ENCODE measurements around the gene CLEC11A.
A peak's percentile ranks its signal among the peaks of the same experiment; 100 is the strongest.
"Not testable (repeated sequence)": the region's sequence is repeated elsewhere in the genome, so short reads cannot be mapped to it uniquely, and the experiment has no call there.

Gene CLEC11A

DNA sequence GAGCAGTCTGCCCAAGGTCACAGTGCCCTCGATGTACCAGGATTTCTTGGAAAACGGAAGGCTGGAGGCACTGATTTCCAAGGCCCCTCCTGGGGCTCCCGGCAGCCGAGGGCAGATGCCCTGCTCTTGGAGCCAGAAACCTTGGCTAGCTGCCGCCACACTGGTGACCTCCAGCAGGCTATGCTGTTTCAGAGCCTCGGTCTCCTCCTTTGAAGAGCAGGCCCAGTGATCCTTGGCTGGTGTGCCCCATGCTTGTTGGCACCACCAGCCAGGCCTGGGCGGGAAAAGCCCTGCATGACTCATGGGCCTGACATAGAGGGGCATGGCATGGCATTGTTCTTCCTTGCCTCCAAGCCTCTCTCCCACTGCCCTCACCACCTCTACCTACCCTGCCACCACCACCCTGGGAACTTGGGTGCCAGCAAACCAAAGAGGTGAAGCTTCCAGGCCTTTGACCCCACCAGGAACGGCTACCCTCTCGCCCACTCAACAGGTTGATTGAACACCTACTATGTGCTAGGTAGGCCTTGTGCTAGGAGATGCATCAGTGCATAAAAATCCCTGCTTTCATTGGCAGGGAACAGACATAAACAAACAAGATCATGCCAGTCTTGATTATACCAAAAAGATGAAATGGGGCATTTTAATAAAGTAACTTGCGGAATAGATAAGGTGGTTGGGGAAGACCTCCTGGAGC, 1.6 kb upstream of the CLEC11A start:
- DNase-seq (ENCODE audit: low spot score): no peak

DNA sequence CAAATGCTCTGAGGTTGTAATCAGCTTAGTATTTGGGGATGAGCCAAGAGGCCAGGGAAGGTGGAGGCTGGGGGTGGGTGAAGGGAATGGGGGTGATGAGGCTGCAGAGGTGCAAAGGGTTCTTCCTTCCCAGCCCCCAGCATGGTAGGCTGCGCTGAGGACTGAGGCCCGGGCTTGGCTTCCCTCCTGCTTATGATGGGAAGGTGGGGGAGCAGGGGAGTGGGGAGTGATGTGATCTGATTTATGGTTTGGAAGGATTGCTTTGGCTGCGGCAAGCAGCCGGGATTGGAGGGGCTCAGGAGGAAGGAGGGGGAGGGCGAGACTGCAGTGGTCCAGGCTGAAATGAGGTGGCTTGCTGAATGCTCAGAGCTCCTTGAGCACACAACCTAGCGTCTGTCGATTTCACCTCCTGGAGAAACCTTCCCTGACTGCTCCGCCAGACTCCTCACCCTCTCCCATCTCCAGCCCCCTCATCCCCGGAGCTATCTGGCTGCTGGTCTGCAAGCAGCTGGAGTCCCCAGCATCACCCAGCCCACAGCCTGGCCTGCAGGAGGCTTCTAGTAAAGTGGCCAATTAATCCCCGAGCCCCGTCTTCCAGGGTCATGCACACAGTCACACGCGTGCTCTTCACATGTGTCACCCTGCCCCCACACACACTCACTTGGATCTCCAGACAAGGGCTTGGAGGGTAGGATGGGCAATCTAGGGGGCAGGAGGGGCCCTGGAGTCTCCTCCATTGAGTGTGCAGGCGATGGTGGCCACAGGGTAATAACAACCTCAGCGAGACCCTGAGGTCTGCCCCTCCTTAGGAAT, 757 bp upstream of the CLEC11A start:
- no peak for DNase-seq (ENCODE audit: low spot score)

DNA sequence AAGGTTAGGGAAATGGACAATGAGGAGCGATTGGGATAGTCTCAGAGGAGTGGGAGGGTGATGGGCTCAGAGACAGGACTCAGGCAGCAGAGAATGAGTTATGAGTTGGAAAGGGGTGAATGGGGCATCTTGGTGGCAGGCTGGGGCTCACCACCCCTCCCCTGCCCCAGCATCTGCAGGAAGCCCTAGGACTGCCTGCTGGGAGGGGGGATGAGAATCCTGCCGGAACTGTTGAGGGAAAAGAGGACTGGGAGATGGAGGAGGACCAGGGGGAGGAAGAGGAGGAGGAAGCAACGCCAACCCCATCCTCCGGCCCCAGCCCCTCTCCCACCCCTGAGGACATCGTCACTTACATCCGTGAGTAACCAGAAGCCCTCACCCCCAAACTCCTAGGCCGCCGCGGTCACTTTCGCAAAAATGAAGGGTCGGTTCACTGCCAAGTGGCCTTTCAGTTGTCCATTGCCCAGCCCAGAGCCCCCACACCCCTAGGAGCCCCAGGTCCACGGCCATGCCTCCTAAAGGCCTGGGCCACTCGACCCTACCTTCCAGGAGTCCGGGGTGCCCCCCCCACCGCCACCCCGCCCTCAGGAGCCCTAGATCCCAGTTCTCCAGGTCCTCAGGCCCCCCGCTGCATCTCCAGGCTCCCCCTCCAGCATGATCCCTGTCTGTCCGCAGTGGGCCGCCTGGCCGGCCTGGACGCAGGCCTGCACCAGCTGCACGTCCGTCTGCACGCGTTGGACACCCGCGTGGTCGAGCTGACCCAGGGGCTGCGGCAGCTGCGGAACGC, 764 bp downstream of the CLEC11A start:
- DNase-seq (ENCODE audit: low spot score): no peak

DNA sequence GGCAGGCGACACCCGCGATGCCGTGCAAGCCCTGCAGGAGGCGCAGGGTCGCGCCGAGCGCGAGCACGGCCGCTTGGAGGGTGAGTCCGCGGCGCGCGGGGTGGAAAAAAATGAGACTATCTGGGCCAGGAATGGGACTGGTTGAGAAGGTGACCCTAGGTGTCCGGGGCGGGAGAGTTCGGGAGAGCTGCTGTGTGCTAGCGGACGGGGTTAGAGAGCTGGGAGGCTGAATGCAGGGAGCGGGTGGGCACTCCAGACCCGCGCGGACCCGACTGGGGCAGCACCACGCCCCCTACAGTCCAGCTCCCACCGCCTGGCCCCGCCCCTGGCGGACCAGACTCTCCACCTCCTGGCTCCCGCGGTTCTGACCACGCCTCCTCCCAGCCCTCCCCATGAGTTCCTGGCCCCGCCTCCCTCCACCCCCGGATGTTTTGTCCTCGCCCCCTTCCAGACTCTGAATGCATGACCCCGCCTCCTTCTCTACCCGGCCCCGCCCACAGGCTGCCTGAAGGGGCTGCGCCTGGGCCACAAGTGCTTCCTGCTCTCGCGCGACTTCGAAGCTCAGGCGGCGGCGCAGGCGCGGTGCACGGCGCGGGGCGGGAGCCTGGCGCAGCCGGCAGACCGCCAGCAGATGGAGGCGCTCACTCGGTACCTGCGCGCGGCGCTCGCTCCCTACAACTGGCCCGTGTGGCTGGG, 1.5 kb downstream of the CLEC11A start:
- DNase-seq (ENCODE audit: low spot score): peak; percentile 99

DNA sequence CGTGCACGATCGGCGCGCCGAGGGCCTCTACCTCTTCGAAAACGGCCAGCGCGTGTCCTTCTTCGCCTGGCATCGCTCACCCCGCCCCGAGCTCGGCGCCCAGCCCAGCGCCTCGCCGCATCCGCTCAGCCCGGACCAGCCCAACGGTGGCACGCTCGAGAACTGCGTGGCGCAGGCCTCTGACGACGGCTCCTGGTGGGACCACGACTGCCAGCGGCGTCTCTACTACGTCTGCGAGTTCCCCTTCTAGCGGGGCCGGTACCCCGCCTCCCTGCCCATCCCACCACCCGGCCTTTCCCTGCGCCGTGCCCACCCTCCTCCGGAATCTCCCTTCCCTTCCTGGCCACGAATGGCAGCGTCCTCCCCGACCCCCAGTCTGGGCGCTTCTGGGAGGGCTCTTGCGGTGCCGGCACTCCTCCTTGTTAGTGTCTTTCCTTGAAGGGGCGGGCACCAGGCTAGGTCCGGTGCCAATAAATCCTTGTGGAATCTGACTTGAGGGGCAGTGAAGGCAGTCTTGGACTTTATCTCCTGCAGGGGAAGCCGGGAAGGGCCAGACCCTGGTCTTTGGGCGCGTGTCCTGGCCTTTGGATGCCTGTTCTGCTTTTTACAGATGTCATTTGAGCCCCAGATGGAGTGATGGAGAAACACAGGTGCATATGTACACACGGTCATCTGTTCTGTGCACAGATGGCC, 2.2 kb downstream of the CLEC11A start:
- DNase-seq (ENCODE audit: low spot score): no peak

DNA sequence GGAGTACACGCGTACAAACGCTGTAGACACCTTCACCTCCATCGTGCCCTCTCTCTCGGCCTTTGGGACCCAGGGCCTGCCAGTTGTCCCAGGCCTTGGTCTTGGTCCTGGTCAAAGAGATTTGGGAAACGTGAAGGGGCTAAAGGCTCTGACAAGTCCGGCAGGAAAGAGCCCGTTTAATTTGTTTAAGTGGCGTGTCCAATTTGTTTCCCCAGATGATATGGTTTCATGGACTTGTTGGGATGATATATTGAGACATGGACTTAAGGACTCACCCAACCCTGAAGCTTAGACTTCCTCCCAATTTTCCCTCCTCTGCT, 2.7 kb downstream of the CLEC11A start:
- DNase-seq (ENCODE audit: low spot score): no peak

DNA sequence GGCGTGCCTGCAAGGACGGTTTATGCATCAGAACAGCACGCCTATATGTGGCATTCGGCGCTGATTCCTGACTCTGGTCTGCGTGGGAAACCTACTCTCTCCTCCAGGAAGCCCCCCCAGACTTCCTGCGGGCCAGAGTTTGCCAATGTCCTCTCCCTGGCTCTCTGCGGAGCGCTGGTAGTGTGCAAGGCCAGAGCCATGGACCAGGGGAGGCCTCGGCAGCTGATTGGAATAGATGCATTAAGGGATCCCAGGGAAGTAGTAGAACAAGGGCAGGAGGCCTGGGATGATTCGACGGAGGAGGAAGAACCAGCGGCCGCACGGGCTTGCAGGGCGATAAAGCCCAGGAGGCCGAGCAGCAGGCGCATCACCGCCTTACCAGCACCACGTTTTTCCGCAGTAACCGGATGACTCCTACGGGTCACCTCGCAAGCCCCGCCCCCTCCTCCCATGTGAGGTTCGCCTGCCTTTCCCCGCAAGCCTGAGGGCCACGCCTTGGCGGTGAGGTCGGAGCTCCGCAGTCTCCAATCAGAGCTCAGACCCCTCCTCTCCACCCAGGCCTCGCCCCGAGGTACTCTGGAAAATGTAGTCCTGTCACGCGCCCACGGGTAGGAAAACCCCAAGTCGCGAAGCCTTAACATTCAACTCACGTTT, 5.0 kb downstream of the CLEC11A start:
- peak; percentile 83 for DNase-seq (ENCODE audit: low spot score)

DNA sequence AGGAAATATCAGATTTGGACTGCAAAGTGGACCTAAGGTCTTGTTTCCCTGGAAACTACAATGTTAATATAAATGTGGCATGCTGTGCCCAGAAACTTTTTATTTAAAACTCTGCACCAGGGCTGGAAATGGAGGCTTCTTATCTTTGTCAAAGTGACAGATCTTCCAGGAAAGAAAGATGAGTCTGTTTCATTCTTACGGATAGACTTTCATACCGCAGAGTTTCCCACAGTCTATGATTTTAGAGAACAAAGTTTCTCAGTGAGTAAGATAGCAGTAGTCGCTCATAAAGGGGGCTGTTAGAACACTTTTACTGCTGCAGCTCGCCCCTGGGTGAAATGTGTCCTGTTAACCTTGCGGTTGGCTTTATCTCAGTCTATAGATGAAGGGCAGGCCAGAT, 6.7 kb downstream of the CLEC11A start:
- peak; percentile 22 for DNase-seq (ENCODE audit: low spot score)

DNA sequence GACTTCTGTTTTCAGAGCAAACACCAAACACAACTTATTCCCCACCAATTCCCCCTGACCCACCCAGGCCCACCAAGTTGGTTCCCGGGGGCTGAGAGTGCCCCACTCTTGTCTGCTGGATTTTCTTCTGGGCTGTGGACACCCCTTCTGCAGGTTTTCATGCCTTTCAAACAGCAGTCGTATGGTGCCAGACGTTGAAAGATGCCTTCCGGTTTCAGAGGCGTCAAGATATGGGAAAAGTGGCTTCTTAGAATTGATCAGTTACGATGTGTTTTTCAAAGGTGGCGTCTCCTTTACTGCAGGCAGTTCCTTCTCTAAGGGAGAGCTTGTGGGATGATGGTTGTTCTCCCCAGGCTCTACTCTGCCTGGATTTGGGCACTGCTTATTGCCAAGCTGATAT, 12.7 kb downstream of the CLEC11A start:
- DNase-seq (ENCODE audit: low spot score): no peak

DNA sequence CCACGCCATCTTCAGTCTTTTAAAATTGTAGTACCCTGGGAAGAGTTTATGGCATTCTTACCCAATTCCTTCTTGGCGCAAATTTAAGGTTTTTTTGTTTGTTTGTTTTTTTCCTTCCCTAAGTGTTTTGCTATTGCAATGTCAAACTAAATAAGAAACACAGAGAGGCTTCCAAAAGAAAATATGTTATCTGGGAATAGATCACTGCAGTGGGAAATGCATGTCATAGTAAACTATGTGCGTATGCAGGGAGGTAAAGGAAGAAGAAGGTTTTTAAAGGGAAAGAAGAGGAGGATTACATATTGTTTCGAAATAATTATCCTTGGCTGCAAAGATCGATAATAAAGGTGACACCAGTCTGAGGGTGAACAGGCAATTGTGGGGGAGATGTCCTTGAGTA, 13.2 kb downstream of the CLEC11A start:
- no peak for DNase-seq (ENCODE audit: low spot score)

DNA sequence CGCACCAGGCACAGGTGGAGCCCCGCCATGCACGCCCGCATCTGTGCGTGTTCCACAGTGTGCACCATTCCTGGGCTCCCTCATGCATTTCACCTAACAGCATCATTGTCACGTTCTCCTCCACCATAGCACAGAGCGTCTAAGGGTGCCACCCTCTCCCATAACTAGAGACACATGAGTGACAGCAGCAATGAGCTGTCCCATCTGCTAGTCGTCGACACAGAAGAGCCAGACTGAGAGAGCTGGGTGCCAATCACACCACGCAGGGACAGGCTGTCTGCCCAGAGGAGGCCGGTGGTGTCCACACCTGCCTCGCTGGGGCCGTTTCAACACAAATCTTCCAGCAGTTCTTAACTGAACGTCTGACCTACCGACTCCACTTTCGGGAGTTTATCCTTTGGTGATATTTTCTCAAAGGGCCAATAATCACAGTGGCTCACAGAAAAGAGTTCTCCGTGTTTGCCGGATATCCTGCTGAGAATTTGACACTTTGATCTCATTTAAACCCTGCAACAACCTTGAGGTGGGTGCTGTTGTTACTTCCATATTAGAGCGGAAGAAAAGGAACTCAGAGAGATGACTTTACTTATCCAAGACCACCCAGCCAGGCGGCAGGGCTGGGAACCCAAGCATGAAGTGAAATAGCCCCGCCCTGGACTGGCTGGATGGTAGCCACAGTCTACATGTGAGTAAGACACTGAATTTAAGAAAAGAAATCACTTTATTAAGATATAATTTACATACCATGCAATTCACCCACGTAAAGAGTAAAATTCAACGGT, 16.2 kb downstream of the CLEC11A start:
- no peak for DNase-seq (ENCODE audit: low spot score)

DNA sequence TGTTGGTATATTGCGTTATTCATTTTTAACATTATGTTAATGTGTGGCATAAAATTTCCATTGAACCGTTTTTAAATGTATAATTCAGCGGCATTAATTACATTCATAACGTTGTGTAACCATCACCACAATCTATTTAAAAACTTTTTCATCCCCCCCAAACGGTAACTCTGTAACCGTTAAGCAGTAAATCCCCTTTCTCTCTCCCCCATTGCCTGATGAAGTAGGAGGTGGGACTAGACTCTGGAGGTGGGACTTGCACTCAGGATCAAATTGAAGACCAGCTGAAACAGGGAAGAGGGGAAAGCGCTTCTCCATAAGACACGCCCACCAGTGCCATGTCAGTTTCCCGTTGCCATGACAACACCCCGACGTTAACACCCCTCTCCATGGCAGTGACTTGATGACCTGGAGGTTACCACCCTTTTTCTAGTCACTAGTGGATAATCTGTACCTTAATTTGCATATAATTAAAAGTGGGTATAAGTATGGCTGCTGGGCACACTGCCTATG, 16.8 kb downstream of the CLEC11A start:
- DNase-seq (ENCODE audit: low spot score): no peak

DNA sequence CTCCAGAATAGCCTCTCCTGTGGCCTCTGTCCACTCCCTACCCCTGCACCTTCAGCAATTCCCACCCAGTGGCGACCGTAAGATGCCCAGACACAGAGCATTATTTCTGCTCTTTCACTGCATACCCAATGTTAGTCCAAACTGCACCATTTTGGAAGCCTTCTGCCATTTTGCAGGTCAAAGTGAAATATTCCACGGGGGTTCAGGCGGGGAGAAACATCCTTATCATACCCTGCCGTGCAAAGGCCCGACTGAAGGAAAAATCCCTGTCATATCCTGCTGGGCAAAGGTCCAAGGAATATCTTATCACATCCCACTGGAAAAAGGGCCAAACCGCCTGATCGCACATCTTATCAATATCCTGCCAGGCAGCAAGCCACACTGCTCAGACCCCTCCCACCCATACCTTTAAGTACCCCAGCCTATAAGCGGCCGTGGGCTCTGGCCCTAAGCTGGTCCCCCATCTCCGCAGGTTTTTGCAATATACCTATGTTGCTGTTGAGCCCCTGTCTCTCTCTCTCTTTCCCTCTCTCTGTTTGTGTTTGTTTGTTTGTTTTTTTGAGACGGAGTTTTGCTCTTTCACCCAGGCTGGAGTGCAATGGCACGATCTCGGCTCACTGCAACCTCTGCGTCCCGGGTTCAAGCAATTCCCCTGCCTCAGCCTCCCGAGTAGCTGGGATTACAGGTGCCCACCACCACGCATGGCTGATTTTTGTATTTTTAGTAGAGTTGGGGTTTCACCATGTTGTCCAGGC, 18.2 kb downstream of the CLEC11A start:
- no peak for DNase-seq (ENCODE audit: low spot score)

DNA sequence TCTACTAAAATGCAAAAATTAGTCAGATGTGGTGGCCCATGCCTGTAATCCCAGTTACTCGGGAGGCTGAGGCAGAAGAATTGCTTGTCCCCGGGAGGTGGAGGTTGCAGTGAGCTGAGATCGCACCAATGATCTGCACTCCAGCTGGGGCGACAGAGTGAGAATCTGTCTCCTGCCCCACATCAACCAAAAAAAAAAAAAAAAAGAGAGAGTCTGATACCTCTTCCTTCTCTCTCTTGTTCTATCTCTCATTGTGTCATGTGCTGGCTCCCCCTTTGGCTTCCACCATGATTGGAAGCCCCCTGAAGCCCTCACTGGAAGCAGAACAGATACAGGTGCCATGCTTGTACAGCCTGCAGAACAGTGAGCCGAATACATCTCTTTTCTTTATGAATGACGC, 20.4 kb downstream of the CLEC11A start:
- DNase-seq (ENCODE audit: low spot score): no peak

DNA sequence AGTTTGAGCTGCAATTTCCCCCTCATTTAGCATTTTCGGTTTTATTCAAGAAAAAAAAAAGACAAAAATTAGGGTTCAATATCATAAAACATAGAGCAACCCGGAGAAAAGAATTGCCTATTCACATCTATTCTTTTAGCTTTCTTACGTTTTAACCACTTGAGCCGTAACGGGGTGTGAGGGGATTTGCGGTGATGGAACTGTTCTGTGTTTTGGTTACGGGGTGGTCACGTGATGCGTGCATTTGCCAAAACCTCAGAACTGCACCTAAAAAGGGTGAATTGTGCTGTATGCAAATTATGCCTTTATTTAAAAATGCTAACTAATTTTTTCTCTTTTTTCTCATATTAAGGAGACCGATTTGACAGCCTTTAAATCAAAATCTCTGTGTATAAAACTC, 22.1 kb downstream of the CLEC11A start:
- no peak for DNase-seq (ENCODE audit: low spot score)

DNA sequence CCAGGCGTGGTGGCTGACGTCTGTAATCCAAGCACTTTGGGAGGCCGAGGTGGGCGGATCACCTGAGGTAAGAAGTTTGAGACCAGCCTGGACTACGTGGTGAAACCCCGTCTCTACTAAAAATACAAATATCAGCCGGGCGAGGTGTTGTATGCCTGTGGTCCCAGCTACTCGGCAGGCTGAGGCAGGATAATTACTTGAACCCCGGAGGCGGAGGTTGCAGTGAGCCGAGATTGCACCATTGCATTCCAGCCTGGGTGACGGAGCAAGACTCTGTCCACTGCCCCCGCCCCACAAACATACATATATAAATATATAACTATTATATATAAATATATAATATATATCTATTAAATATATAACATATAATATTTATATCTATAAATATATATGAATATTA, 24.0 kb downstream of the CLEC11A start:
- not testable (repeated sequence) for DNase-seq (ENCODE audit: low spot score)

DNA sequence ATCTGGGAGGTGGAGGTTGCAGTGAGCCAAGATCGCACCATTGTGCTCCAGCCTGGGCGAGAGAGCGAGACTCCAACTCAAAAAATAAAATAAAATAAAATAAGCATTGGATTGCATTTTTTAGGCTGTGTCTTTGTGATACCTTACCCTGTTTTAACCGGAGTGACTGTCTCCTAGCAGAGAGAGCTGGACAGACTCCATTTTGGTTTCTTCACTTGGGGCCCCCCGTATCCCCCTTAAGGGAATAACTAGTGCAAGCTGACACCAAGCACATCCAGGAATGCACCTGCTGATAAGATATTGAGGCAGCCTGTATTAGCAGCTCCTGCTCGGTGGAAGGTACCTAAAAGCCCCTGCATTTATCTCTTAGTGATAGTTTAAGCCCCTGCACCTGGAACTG, 26.3 kb downstream of the CLEC11A start:
- DNase-seq (ENCODE audit: low spot score): no peak

DNA sequence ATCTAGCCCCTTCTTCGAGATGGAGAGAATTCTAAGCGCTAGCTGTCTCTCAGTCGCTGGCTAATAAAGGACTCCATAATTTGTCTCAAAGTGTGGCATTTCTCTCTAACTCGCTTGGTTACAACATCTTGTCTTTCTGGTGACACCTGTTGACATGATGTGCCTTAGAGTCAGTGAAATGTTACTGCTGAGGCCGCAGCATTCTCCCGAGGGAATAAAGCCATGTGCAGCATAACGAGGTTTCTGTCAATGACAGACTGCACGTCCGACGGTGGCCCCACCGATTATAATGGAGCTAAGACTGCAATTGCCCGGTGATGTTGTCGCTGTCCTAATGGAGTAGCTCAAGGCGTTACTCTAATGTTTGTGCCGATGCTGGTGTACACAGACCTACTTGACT, 26.8 kb downstream of the CLEC11A start:
- no peak for DNase-seq (ENCODE audit: low spot score)

DNA sequence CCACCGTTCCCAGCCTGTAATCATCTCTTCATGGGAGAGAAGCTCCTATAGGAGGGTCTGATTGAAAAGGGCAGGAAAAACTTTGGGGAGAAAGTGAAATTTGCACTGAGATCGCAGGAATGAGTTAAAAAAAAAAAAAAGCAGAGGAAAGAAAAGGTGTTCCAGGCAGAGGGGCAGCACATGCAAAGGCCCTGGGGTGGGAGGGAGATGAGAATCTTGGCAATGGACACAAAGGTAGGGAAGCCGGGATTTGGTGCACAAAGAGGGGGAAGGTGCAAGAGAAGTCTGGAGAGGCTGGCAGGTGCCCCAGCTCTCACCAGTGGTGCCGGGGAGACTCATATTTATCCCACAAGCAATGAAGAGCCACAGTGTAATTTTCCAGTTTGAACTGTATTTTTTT, 30.7 kb downstream of the CLEC11A start:
- no peak for DNase-seq (ENCODE audit: low spot score)

DNA sequence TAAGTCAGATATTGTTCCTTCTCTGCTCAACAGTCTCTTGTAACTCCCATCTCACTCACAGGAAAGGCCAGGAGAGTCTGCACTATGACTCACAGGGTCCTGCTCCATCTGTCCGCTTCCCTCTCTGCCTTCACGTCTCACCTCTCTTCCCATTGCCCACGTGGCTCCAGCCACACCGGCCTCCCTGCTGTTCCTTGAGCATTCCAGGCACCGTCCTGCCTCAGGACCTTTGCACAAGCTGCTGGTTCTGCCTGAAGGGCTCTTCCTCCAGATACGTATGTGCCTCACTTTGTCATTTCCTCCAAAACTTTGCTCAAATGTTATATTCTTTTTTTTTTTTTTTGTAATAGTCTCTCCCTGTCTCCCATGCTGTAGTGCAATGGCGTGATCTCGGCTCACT, 33.1 kb downstream of the CLEC11A start:
- not testable (repeated sequence) for DNase-seq (ENCODE audit: low spot score)

Measured in activated CD4-positive, alpha-beta T cell treated with anti-CD3 and anti-CD28 coated beads, Interleukin-2, Interleukin-4, amounts not matched to agents 100 ng/mL and 50 ng/mL, durations not matched to agents 16 hours and 8 hours (primary cell).